GM18498 (cell line): Measurements from ENCODE around the gene MTX2.

Experiments
- ATAC-seq: cut with Tn5 transposase; IDR thresholded peaks from one replicate; pipeline ENCODE4 v1.9.1; 2021; ENCODE audit warnings: mild to moderate bottlenecking, moderate library complexity; ENCODE audit not compliant: unreplicated experiment

The MTX2 gene

GRCh38 chr2:176269319-176270099 is at the start of gene MTX2:
Gene MTX2, plus strand, starts transcription at chr2:176269442. Its CDS starts 188 bp downstream, at chr2:176269630.
- peak; percentile 98 for ATAC-seq

- no peak for ATAC-seq
These were observed 41.4 kb upstream of the MTX2 start for GRCh38 chr2:176227874-176228273.

GRCh38 chr2:176234156-176234555 is 35.1 kb upstream of the MTX2 start:
- ATAC-seq, result no peak

GRCh38 chr2:176234940-176235339 is 34.3 kb upstream of the MTX2 start:
- ATAC-seq, result no peak

- ATAC-seq, result no peak
These were observed 31.8 kb upstream of the MTX2 start for GRCh38 chr2:176237456-176237855.

- ATAC-seq, result no peak
These were observed 30.2 kb upstream of the MTX2 start for GRCh38 chr2:176239031-176239430.

- ATAC-seq, result no peak
These were observed 28.9 kb upstream of the MTX2 start for GRCh38 chr2:176240301-176240700.

- ATAC-seq, result no peak
These were observed 27.0 kb upstream of the MTX2 start for GRCh38 chr2:176242276-176242675.

GRCh38 chr2:176246331-176246730 is 22.9 kb upstream of the MTX2 start:
- ATAC-seq, result no peak

GRCh38 chr2:176247859-176248258 is 21.4 kb upstream of the MTX2 start:
- ATAC-seq, result no peak

GRCh38 chr2:176251928-176252327 is 17.3 kb upstream of the MTX2 start:
- no peak for ATAC-seq

- no peak for ATAC-seq
These were observed 8.6 kb upstream of the MTX2 start for GRCh38 chr2:176260689-176261088.

GRCh38 chr2:176261136-176261535 is 8.1 kb upstream of the MTX2 start:
- ATAC-seq, result no peak

- peak; percentile 28 for ATAC-seq
These were observed 295 bp upstream of the MTX2 start for GRCh38 chr2:176268976-176269318.

- ATAC-seq, result no peak
These were observed 983 bp downstream of the MTX2 start for GRCh38 chr2:176270100-176270750.

- ATAC-seq, result no peak
These were observed 3.7 kb downstream of the MTX2 start for GRCh38 chr2:176272870-176273459.

- no peak for ATAC-seq
These were observed 9.7 kb downstream of the MTX2 start for GRCh38 chr2:176278927-176279326.

- ATAC-seq, result no peak
These were observed 10.9 kb downstream of the MTX2 start for GRCh38 chr2:176280156-176280555.

- no peak for ATAC-seq
These were observed 11.8 kb downstream of the MTX2 start for GRCh38 chr2:176280867-176281658.

GRCh38 chr2:176283291-176284068 is 14.2 kb downstream of the MTX2 start:
- ATAC-seq, result peak; percentile 64
